NCI-H1930 (cell line): ENCODE data around the gene FOXC1.

Source experiments
- DNase-seq, 2 experiments: peaks; one replicate each; lab custom pipeline; 2025; lab: John Stamatoyannopoulos, UW

Gene FOXC1

GRCh38 chr6:1624058-1624850, 14.5 kb downstream of the FOXC1 start:
- DNase-seq = no peak

GRCh38 chr6:1624851-1625781, 15.4 kb downstream of the FOXC1 start:
- DNase-seq = no peak

- no peak for DNase-seq
Observed at GRCh38 chr6:1625794-1626435, 16.2 kb downstream of the FOXC1 start.

GRCh38 chr6:1626481-1626880, 16.8 kb downstream of the FOXC1 start:
- no peak for DNase-seq

GRCh38 chr6:1627827-1628560, 18.3 kb downstream of the FOXC1 start:
- DNase-seq = no peak

GRCh38 chr6:1629316-1629715, 19.6 kb downstream of the FOXC1 start:
- no peak for DNase-seq

- no peak for DNase-seq
Observed at GRCh38 chr6:1630212-1630770, 20.6 kb downstream of the FOXC1 start.

GRCh38 chr6:1630771-1631217, 21.1 kb downstream of the FOXC1 start:
- no peak for DNase-seq

GRCh38 chr6:1631251-1631650, 21.5 kb downstream of the FOXC1 start:
- DNase-seq = no peak

GRCh38 chr6:1633366-1634021, 23.8 kb downstream of the FOXC1 start:
- no peak for DNase-seq

GRCh38 chr6:1634081-1634480, 24.4 kb downstream of the FOXC1 start:
- no peak for DNase-seq

- no peak for DNase-seq
Observed at GRCh38 chr6:1635305-1636010, 25.7 kb downstream of the FOXC1 start.

- no peak for DNase-seq
Observed at GRCh38 chr6:1636272-1636825, 26.6 kb downstream of the FOXC1 start.

GRCh38 chr6:1636971-1637871, 27.5 kb downstream of the FOXC1 start:
- no peak for DNase-seq

- DNase-seq = no peak
Observed at GRCh38 chr6:1639430-1639829, 29.7 kb downstream of the FOXC1 start.

- no peak for DNase-seq
Observed at GRCh38 chr6:1640476-1640875, 30.8 kb downstream of the FOXC1 start.

GRCh38 chr6:1641343-1641885, 31.7 kb downstream of the FOXC1 start:
- no peak for DNase-seq

GRCh38 chr6:1643111-1643510, 33.4 kb downstream of the FOXC1 start:
- no peak for DNase-seq
